Epithelial cell of proximal tubule (primary cell): ENCODE results near the gene CANT1. TPM values are rescaled to one million over a fixed set of nuclear protein-coding genes. Genes with fewer than 3 reads are reported as not detected.

Experiments used
- DNase-seq: peaks from one replicate; pipeline ENCODE4 v3.0.0-alpha.2; 2011; ENCODE audit warnings: low read depth
- H3K4me3 ChIP-seq: 2 replicates; pipeline ENCODE4 v1.5.1; 2011; ENCODE audit warnings: low read depth, mild to moderate bottlenecking, low read length
- CTCF ChIP-seq: conservative IDR thresholded peaks from 2 replicates; pipeline ENCODE4 v1.5.1; 2012; ENCODE audit warnings: low read depth, mild to moderate bottlenecking, low read length
- total RNA-seq: library from RNA; depleted of rRNA; stranded (reverse); fragments of >200 nt; gene quantifications from 2 replicates; pipeline ENCODE4 v1.2.3, GENCODE V29; 2015

The CANT1 gene
- total RNA-seq, 1 donor from 2014 or later = 60.3 TPM

- no peak overlapping the region for H3K4me3 ChIP-seq
- no peak for DNase-seq
- TF ChIP-seq CTCF = no peak
These were observed 8.2 kb downstream of the CANT1 start for GRCh38 chr17:79001190-79002020.

- DNase-seq = no peak
- TF ChIP-seq CTCF = no peak
- no peak overlapping the region for H3K4me3 ChIP-seq
These were observed 9.0 kb downstream of the CANT1 start for GRCh38 chr17:79000396-79001189.

- no peak overlapping the region for H3K4me3 ChIP-seq
- TF ChIP-seq CTCF = no peak
- DNase-seq = no peak
These were observed 9.6 kb downstream of the CANT1 start for GRCh38 chr17:78999947-79000395.

- no peak for DNase-seq
- no peak overlapping the region for H3K4me3 ChIP-seq
- no peak for TF ChIP-seq CTCF
These were observed 10.4 kb downstream of the CANT1 start for GRCh38 chr17:78999056-78999768.

GRCh38 chr17:78998311-78999055, 11.1 kb downstream of the CANT1 start:
- DNase-seq = no peak
- no peak overlapping the region for H3K4me3 ChIP-seq
- no peak for TF ChIP-seq CTCF

- DNase-seq = no peak
- TF ChIP-seq CTCF = no peak
- H3K4me3 ChIP-seq = no peak overlapping the region
These were observed 11.7 kb downstream of the CANT1 start for GRCh38 chr17:78997881-78998280.
